EH (cell line): ENCODE data around the gene PARD3B.

Experiments
- DNase-seq: peaks from one replicate; pipeline ENCODE4 v3.0.0-alpha.2; 2015; ENCODE audit warnings: low read depth

The PARD3B gene

GRCh38 chr2:205510345-205510744, 965.1 kb downstream of the PARD3B start:
- DNase-seq: peak; percentile 20

- peak; percentile 85 for DNase-seq
Measured at GRCh38 chr2:205511221-205511620, 965.9 kb downstream of the PARD3B start.

- peak; percentile 52 for DNase-seq
Measured at GRCh38 chr2:205511641-205512040, 966.4 kb downstream of the PARD3B start.

GRCh38 chr2:205520311-205520710, 975.0 kb downstream of the PARD3B start:
- DNase-seq: no peak

GRCh38 chr2:205524656-205525055, 979.4 kb downstream of the PARD3B start:
- no peak for DNase-seq

GRCh38 chr2:205527801-205528200, 982.5 kb downstream of the PARD3B start:
- peak; percentile 36 for DNase-seq

GRCh38 chr2:205531072-205531471, 985.8 kb downstream of the PARD3B start:
- DNase-seq: no peak

GRCh38 chr2:205531489-205532148, 986.3 kb downstream of the PARD3B start:
- no peak for DNase-seq

- DNase-seq: no peak
Measured at GRCh38 chr2:205535001-205535400, 989.7 kb downstream of the PARD3B start.

- no peak for DNase-seq
Measured at GRCh38 chr2:205539603-205540002, 994.3 kb downstream of the PARD3B start.

- no peak for DNase-seq
Measured at GRCh38 chr2:205540036-205540435, 994.8 kb downstream of the PARD3B start.

GRCh38 chr2:205543262-205543843, 998.1 kb downstream of the PARD3B start:
- no peak for DNase-seq

- peak; percentile 13 for DNase-seq
Measured at GRCh38 chr2:205543937-205544702, 998.8 kb downstream of the PARD3B start.

- DNase-seq: peak; percentile 24
Measured at GRCh38 chr2:205545971-205546816, 1000.9 kb downstream of the PARD3B start.

GRCh38 chr2:205555566-205556230, 1010.4 kb downstream of the PARD3B start:
- DNase-seq: no peak

- no peak for DNase-seq
Measured at GRCh38 chr2:205556357-205556756, 1011.1 kb downstream of the PARD3B start.

GRCh38 chr2:205556841-205557539, 1011.7 kb downstream of the PARD3B start:
- DNase-seq: no peak

- no peak for DNase-seq
Measured at GRCh38 chr2:205557873-205558272, 1012.6 kb downstream of the PARD3B start.

- DNase-seq: no peak
Measured at GRCh38 chr2:205561441-205561840, 1016.2 kb downstream of the PARD3B start.

- DNase-seq: no peak
Measured at GRCh38 chr2:205563646-205564045, 1018.4 kb downstream of the PARD3B start.
